MCF 10A (cell line): ENCODE results near the gene GGCX. TPM values are rescaled to one million over a fixed set of nuclear protein-coding genes. Genes with fewer than 3 reads are reported as not detected.

Source experiments
- BruUV-seq: library from RNA; stranded (reverse); fragments of 400-500 nt; replicated peaks from 2 replicates; lab custom pipeline; 2021; lab: Mats Ljungman, UMichigan
- CTCF ChIA-PET: fragments of 300-600 bp; sonication (Branson Sonifier 250); formaldehyde crosslinking; extraction: SDS; loops from one replicate; lab custom pipeline; 2021; ENCODE audit warnings: antibody characterized with exemption, inconsistent platforms; lab: Yijun Ruan, JAX
- POLR2A ChIA-PET: fragments of 300-600, 350-650 bp; sonication (Branson Sonifier 250); formaldehyde crosslinking; extraction: SDS; loops from one replicate; lab custom pipeline; 2020; ENCODE audit warnings: antibody characterized with exemption, inconsistent platforms; lab: Yijun Ruan, JAX
- DNase-seq: peaks from one replicate; pipeline ENCODE4 v3.0.0-alpha.2; 2018; ENCODE audit not compliant: unreplicated experiment
- H3K27ac Mint-ChIP-seq: one replicate; pipeline ENCODE4 v1.8.0; 2022; ENCODE audit warnings: mild to moderate bottlenecking, low read depth, mixed read lengths; ENCODE audit not compliant: unreplicated experiment
- H3K27me3 Mint-ChIP-seq: one replicate; pipeline ENCODE4 v1.8.0; 2022; ENCODE audit warnings: mixed read lengths; ENCODE audit not compliant: insufficient read depth, unreplicated experiment
- H3K36me3 Mint-ChIP-seq: one replicate; pipeline ENCODE4 v1.8.0; 2022; ENCODE audit warnings: mild to moderate bottlenecking, moderate library complexity, mixed read lengths; ENCODE audit not compliant: insufficient read depth, unreplicated experiment
- H3K4me1 Mint-ChIP-seq: one replicate; pipeline ENCODE4 v1.8.0; 2022; ENCODE audit warnings: mixed read lengths; ENCODE audit not compliant: insufficient read depth, unreplicated experiment
- H3K4me3 Mint-ChIP-seq: one replicate; pipeline ENCODE4 v1.8.0; 2022; ENCODE audit warnings: mild to moderate bottlenecking, moderate library complexity, mixed read lengths; ENCODE audit not compliant: unreplicated experiment
- H3K9me3 Mint-ChIP-seq: one replicate; pipeline ENCODE4 v1.8.0; 2022; ENCODE audit warnings: mixed read lengths; ENCODE audit not compliant: unreplicated experiment
- CTCF ChIP-seq: fragments of 200-600 bp; IDR thresholded peaks from one replicate; pipeline ENCODE4 v1.8.0; 2022; ENCODE audit warnings: antibody characterized with exemption, mild to moderate bottlenecking; ENCODE audit not compliant: unreplicated experiment
- intact Hi-C: fragments of 100-400 bp; cut with micrococcal nuclease; formaldehyde crosslinking; loops from 2 replicates; pipeline ENCODE4 v1.14.1; 2022
- total RNA-seq: library from RNA; stranded (reverse); gene quantifications from 2 replicates; pipeline ENCODE4 v1.2.3, GENCODE V29; 2022

GGCX gene
- total RNA-seq, 1 experiment from 2014 or later: 49.1 TPM

DNA sequence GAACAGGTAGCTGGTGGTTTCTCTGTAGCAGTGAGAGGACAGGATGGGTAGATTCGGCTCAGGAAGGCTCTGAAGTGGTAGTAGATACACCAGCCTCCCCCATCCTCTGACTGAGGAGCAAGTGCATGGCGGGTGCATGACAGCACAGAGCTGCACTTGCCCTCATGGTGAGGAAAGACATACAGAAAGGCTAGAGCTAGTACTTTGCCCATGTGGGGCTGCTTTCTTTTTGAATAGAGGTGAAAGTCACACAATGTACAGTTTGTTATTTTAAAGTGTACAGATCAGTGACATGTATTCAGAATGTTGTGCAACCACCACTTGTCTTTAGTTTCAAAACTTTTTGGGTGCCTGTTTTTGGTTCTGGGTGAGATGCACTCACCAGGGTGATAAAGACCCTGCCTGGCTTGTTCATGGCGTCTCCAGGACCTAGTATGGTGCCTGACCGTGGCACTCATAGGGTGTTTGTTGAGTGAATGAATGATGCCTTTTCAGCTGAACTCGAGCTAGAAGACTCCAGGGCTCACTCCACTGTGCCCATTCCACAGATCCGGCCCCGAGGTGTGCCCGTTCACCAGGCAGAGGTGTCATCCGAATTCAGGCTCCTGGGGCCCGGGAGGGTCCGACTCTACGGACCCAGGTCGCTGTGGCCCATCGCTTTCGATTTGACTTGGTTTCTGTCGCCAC lies 22.5 kb upstream of the GGCX start:
- H3K27me3 Mint-ChIP-seq: no peaks in the 10 kb centered on the region
- ChIA-PET CTCF (no interaction called here), POLR2A (interaction anchor here (1.4 to 6.1 kb wide), 3 partner anchors 12 to 42 kb away, joined by 5 to 54 read pairs (median 6); partner anchors contain the start of genes C2orf68 and RNF181)
- intact Hi-C loops: no loop called here
- H3K4me3 Mint-ChIP-seq: no peak overlapping the region
- no peak overlapping the region for H3K27ac Mint-ChIP-seq
- no TSS peak for BruUV-seq
- H3K9me3 Mint-ChIP-seq: no peaks in the 10 kb centered on the region
- H3K4me1 Mint-ChIP-seq: peaks cover 18% of the 10 kb centered on the region
- DNase-seq: no peak
- H3K36me3 Mint-ChIP-seq: peaks cover 42% of the 10 kb centered on the region
- TF ChIP-seq CTCF: no peak

- Mint-ChIP-seq H3K36me3 (peaks cover 42% of the 10 kb centered on the region), H3K4me1 (peaks cover 25% of the 10 kb centered on the region)
- POLR2A ChIA-PET: interaction anchor here (6.1 kb wide), 1 partner anchor 13 kb away, joined by 54 read pairs; the partner anchor contains the start of gene RNF181
These were observed 21.2 kb upstream of the GGCX start for GRCh38 chr2:85582492-85582891.

GRCh38 chr2:85580206-85580605 lies 18.9 kb upstream of the GGCX start:
- ChIA-PET POLR2A (interaction anchor here (0.7 to 5.4 kb wide), 7 partner anchors 9 to 143 kb away, joined by 3 to 113 read pairs (median 3); partner anchors contain the start of gene RNF181), CTCF (interaction anchor here (0.5 to 1.1 kb wide), 2 partner anchors 12 to 13 kb away, joined by 3 to 5 read pairs; no protein-coding TSS in a partner anchor)
- Mint-ChIP-seq H3K9me3 (no peaks in the 10 kb centered on the region), H3K27ac (no peak overlapping the region), H3K4me3 (no peak overlapping the region), H3K4me1 (peaks cover 17% of the 10 kb centered on the region), H3K27me3 (no peaks in the 10 kb centered on the region), H3K36me3 (peaks cover 42% of the 10 kb centered on the region)
- BruUV-seq: no TSS peak
- intact Hi-C loops: no loop called here
- no peak for DNase-seq
- TF ChIP-seq CTCF: no peak

More at GRCh38 chr2:85582492-85582891, 21.2 kb upstream of the GGCX start:
- Mint-ChIP-seq H3K27ac (no peak overlapping the region), H3K4me3 (no peak overlapping the region), H3K9me3 (no peaks in the 10 kb centered on the region), H3K27me3 (no peaks in the 10 kb centered on the region)
- intact Hi-C loops: no loop called here
- no peak for TF ChIP-seq CTCF
- DNase-seq: no peak
- CTCF ChIA-PET: interaction anchor here (0.7 kb wide), 1 partner anchor 146 kb away, joined by 3 read pairs; no protein-coding TSS in a partner anchor
- no TSS peak for BruUV-seq

- Mint-ChIP-seq H3K4me3 (peak overlapping the region; percentile 79), H3K9me3 (no peaks in the 10 kb centered on the region), H3K27me3 (no peaks in the 10 kb centered on the region), H3K4me1 (peaks cover 11% of the 10 kb centered on the region), H3K27ac (peak overlapping the region; percentile 94), H3K36me3 (peaks cover 42% of the 10 kb centered on the region)
- TF ChIP-seq CTCF: no peak
- POLR2A ChIA-PET: interaction anchor here (0.7 to 5.4 kb wide), 11 partner anchors 8 to 253 kb away, joined by 3 to 113 read pairs (median 6); partner anchors contain the start of genes RNF181, TGOLN2 and TMEM150A
- no peak for DNase-seq
- intact Hi-C loops: no loop called here
- CTCF ChIA-PET: interaction anchor here (0.6 to 1.3 kb wide), 3 partner anchors 11 to 666 kb away, joined by 3 to 4 read pairs (median 4); no protein-coding TSS in a partner anchor
- no TSS peak for BruUV-seq
These were observed 18.1 kb upstream of the GGCX start for GRCh38 chr2:85579266-85579935.
